A549 (cell line): Measurements from ENCODE around the gene UBE3C. TPM values are rescaled to one million over a fixed set of nuclear protein-coding genes. Genes with fewer than 3 reads are reported as not detected.

Experiments
- ATAC-seq, 2 experiments: fragments of 200-7000 bp in 1 of 2; fragments of >200 bp in 1 of 2; cut with Nextera tagmentation in 1 of 2; cut with Tn5 transposase in 1 of 2; 3 replicates each; pipeline versions ENCODE4 v1.8.0 to v1.9.1; 2018 to 2020; ENCODE audit warnings: mild to moderate bottlenecking in 1 of 2, moderate library complexity in 1 of 2
- CTCF ChIA-PET: fragments of 300-600 bp; sonication (Branson Sonifier 250); formaldehyde crosslinking; extraction: SDS; loops from one replicate; lab custom pipeline; 2021; ENCODE audit warnings: antibody characterized with exemption, inconsistent platforms; lab: Yijun Ruan, JAX
- POLR2A ChIA-PET: fragments of 350-600 bp; formaldehyde crosslinking; extraction: SDS; loops from one replicate; lab custom pipeline; 2021; ENCODE audit warnings: antibody characterized with exemption, inconsistent platforms; lab: Yijun Ruan, JAX
- DNase-seq, 2 experiments: peaks; one replicate each; pipeline versions ENCODE4 v3.0.0 to v3.0.0-alpha.2; 2011 to 2016; ENCODE audit warnings: low read depth in 1 of 2, low spot score in 1 of 2
- FAIRE-seq: peaks from 2 replicates; lab custom pipeline; 2011; peaks lifted over from hg19 to GRCh38; lab: Jason Lieb, UNC
- H3K27ac ChIP-seq, 2 experiments: fragments of >200 bp; sonication (Bioruptor Twin); formaldehyde crosslinking; 3 replicates each; pipeline ENCODE4 v1.5.1; 2016 to 2017
- H3K4me1 ChIP-seq: fragments of >200 bp; sonication (Bioruptor Twin); formaldehyde crosslinking; 3 replicates; pipeline ENCODE4 v1.6.1; 2016
- H3K4me2 ChIP-seq: fragments of >200 bp; sonication (Bioruptor Twin); formaldehyde crosslinking; 3 replicates; pipeline ENCODE4 v1.6.1; 2016
- H3K4me3 ChIP-seq: fragments of >200 bp; sonication (Bioruptor Twin); formaldehyde crosslinking; 3 replicates; pipeline ENCODE4 v1.5.1; 2016
- H3K9me3 ChIP-seq: fragments of >200 bp; sonication (Bioruptor Twin); formaldehyde crosslinking; 3 replicates; pipeline ENCODE4 v1.6.1; 2016
- BHLHE40 ChIP-seq: IDR thresholded peaks from 2 replicates; pipeline ENCODE4 v1.6.1; 2012; ENCODE audit warnings: low read depth, low read length, inconsistent platforms
- CBX2 ChIP-seq: fragments of 200-600 bp; sonication (generic); IDR thresholded peaks from 2 replicates; pipeline ENCODE4 v1.6.1; 2016; ENCODE audit warnings: low read depth, mild to moderate bottlenecking, borderline replicate concordance
- CEBPB ChIP-seq, 2 experiments: fragments of >200 bp in 1 of 2; sonication (Bioruptor Twin) in 1 of 2; formaldehyde crosslinking in 1 of 2; IDR thresholded peaks; 2 replicates each; pipeline ENCODE4 v1.6.1; 2012 to 2016
- EHF ChIP-seq: fragments of 250-450 bp; sonication (Bioruptor Pico); IDR thresholded peaks from 2 replicates; pipeline ENCODE4 v1.5.0; 2020; ENCODE audit warnings: mild to moderate bottlenecking
- ELK1 ChIP-seq: fragments of 150-350 bp; IDR thresholded peaks from 2 replicates; pipeline ENCODE4 v1.6.1; 2014; ENCODE audit warnings: low read depth, mild to moderate bottlenecking, low read length
- FOSL2 ChIP-seq, 2 experiments: fragments of 450-650 bp in 1 of 2; fragments of >200 bp in 1 of 2; sonication (Bioruptor Twin) in 1 of 2; formaldehyde crosslinking; IDR thresholded peaks; 2 replicates each; pipeline versions ENCODE4 v1.5.0 to v1.6.1; 2016 to 2020; ENCODE audit warnings: mild to moderate bottlenecking in 1 of 2, moderate library complexity in 1 of 2
- FOXS1 ChIP-seq: fragments of 250-450 bp; sonication (Bioruptor Pico); IDR thresholded peaks from 2 replicates; pipeline ENCODE4 v1.5.0; 2020; ENCODE audit warnings: mild to moderate bottlenecking, moderate library complexity
- HDAC2 ChIP-seq: fragments of 200-600 bp; sonication (generic); IDR thresholded peaks from 2 replicates; pipeline ENCODE4 v1.6.1; 2016
- HEYL ChIP-seq: fragments of 250-450 bp; sonication (Bioruptor Pico); IDR thresholded peaks from 2 replicates; pipeline ENCODE4 v1.8.0; 2021; ENCODE audit warnings: mild to moderate bottlenecking, moderate library complexity
- JUN ChIP-seq, 2 experiments: fragments of >200 bp; sonication (Bioruptor Twin); formaldehyde crosslinking; IDR thresholded peaks; 2 replicates in 1 of 2; 3 replicates in 1 of 2; pipeline ENCODE4 v1.6.1; 2016 to 2017
- JUNB ChIP-seq: fragments of >200 bp; sonication (Bioruptor Twin); formaldehyde crosslinking; IDR thresholded peaks from 2 replicates; pipeline ENCODE4 v1.6.1; 2016
- KDM1A ChIP-seq: fragments of 200-600 bp; sonication (generic); IDR thresholded peaks from 2 replicates; pipeline ENCODE4 v1.6.1; 2016; ENCODE audit warnings: low read depth, mild to moderate bottlenecking
- KDM5A ChIP-seq: fragments of 200-600 bp; sonication (generic); IDR thresholded peaks from 2 replicates; pipeline ENCODE4 v1.6.1; 2016; ENCODE audit warnings: antibody characterized with exemption, mild to moderate bottlenecking
- MAZ ChIP-seq: fragments of 150-350 bp; IDR thresholded peaks from 2 replicates; pipeline ENCODE4 v1.6.1; 2014; ENCODE audit warnings: antibody characterized with exemption, low read depth, low read length, borderline replicate concordance
- NFE2L2 ChIP-seq: fragments of 150-350 bp; conservative IDR thresholded peaks from 2 replicates; pipeline ENCODE4 v1.6.1; 2014; ENCODE audit warnings: low read length
- TP53 ChIP-seq: fragments of 250-450 bp; sonication (Bioruptor Pico); IDR thresholded peaks from 2 replicates; pipeline ENCODE4 v1.5.0; 2021; ENCODE audit warnings: mild to moderate bottlenecking, moderate library complexity
- USF2 ChIP-seq: fragments of 450-650 bp; IDR thresholded peaks from 2 replicates; pipeline ENCODE4 v1.6.1; 2014; ENCODE audit warnings: antibody characterized with exemption
- ZNF302 ChIP-seq: fragments of 250-450 bp; sonication (Bioruptor Pico); IDR thresholded peaks from 2 replicates; pipeline ENCODE4 v1.9.0; 2021; ENCODE audit warnings: inconsistent platforms, mild to moderate bottlenecking, moderate library complexity
- WGBS: methylation state at CpG from one replicate; pipeline ENCODE4 v1.1.6; 2017; ENCODE audit errors: missing lambda C conversion rate; 5-methylcytosine and 5-hydroxymethylcytosine counted together
- polyA plus RNA-seq, 4 experiments: library from polyadenylated mRNA; depleted of rRNA in 3 of 4; stranded (reverse); fragments of >200 nt; fragmentation: RNase III in 1 of 4; extraction: RNeasy Plus Mini Kit Qiagen cat#74134 plus additional on column Dnase treatment in 1 of 4; gene quantifications; 2 replicates in 3 of 4; 3 replicates in 1 of 4; pipeline ENCODE4 v1.2.3, GENCODE V29; 2011 to 2017

The UBE3C gene
- polyA plus RNA-seq, 2 of the 4 experiments (the other 2 are of a cell fraction): 52.1 to 73.2 TPM

- 96% methylated on average over 23 of the region's 23 CpGs for WGBS
- Histone ChIP-seq H3K4me3 (no peak overlapping the region), H3K27ac (no peak overlapping the region), H3K4me2 (no peak overlapping the region), H3K4me1 (no peaks in the 10 kb centered on the region), H3K9me3 (no peaks in the 10 kb centered on the region)
- TF ChIP-seq EHF: no peak
- no peak for TF ChIP-seq MAZ
- TF ChIP-seq TP53: no peak
- CTCF ChIA-PET: interaction anchor here (4.2 kb wide), 1 partner anchor 11 kb away, joined by 26 read pairs; no protein-coding TSS in a partner anchor
- POLR2A ChIA-PET: no interaction called here
- ATAC-seq (no peak), DNase-seq (no peak), FAIRE-seq (no peak)
These were observed 124.4 kb downstream of the UBE3C start for GRCh38 chr7:157263156-157263555.

- WGBS: 94% methylated on average over 12 of the region's 12 CpGs
- Histone ChIP-seq H3K27ac (no peak overlapping the region), H3K4me3 (no peak overlapping the region), H3K4me1 (no peaks in the 10 kb centered on the region), H3K4me2 (no peak overlapping the region), H3K9me3 (no peaks in the 10 kb centered on the region)
- DNase-seq: no peak
- CTCF ChIA-PET: interaction anchor here (1.2 to 1.7 kb wide), 2 partner anchors 9 kb away, joined by 3 to 14 read pairs; no protein-coding TSS in a partner anchor
- no peak for FAIRE-seq
- ATAC-seq: no peak
- no peak for TF ChIP-seq JUNB
- TF ChIP-seq KDM5A: no peak
- no peak for TF ChIP-seq ZNF302 (CRISPR knock-in tag)
- POLR2A ChIA-PET: no interaction called here
These were observed 126.3 kb downstream of the UBE3C start for GRCh38 chr7:157265051-157265450.

GRCh38 chr7:157266272-157266671 is 127.5 kb downstream of the UBE3C start:
- no peak for ATAC-seq
- Histone ChIP-seq H3K27ac (no peak overlapping the region), H3K9me3 (no peaks in the 10 kb centered on the region), H3K4me2 (no peak overlapping the region), H3K4me3 (no peak overlapping the region), H3K4me1 (peaks cover 1% of the 10 kb centered on the region; the same call in 2 of the 3 replicates)
- 88% methylated on average over 7 of the region's 7 CpGs for WGBS
- FAIRE-seq: no peak
- TF ChIP-seq NFE2L2: no peak
- TF ChIP-seq BHLHE40: no peak
- TF ChIP-seq USF2: no peak
- no peak for TF ChIP-seq CBX2
- POLR2A ChIA-PET: no interaction called here
- CTCF ChIA-PET: interaction anchor here (1.0 to 1.2 kb wide), 2 partner anchors 8 to 38 kb away, joined by 3 read pairs; no protein-coding TSS in a partner anchor
- DNase-seq: no peak

GRCh38 chr7:157267516-157267915 is 128.8 kb downstream of the UBE3C start:
- Histone ChIP-seq H3K4me2 (no peak overlapping the region), H3K9me3 (no peaks in the 10 kb centered on the region), H3K4me3 (no peak overlapping the region), H3K4me1 (peaks cover 14% of the 10 kb centered on the region; the same call in 2 of the 3 replicates), H3K27ac (no peak overlapping the region)
- WGBS: 94% methylated on average over 13 of the region's 13 CpGs
- POLR2A ChIA-PET: no interaction called here
- TF ChIP-seq HEYL (CRISPR knock-in tag) (no peak), FOSL2 (IDR thresholded peaks at IDR 0.05) (no peak), FOSL2 (CRISPR knock-in tag; IDR thresholded peaks at IDR 0.05) (no peak), HDAC2 (no peak), CEBPB (IDR thresholded peaks at IDR 0.05) (no peak), FOXS1 (CRISPR knock-in tag) (no peak), USF2 (no peak), CBX2 (no peak), JUN (IDR thresholded peaks at IDR 0.05) (no peak), KDM1A (no peak), ELK1 (no peak)
- CTCF ChIA-PET: interaction anchor here (0.5 to 1.8 kb wide), 7 partner anchors 9 to 70 kb away, joined by 3 to 9 read pairs (median 3); no protein-coding TSS in a partner anchor
- FAIRE-seq (no peak), DNase-seq (no peak), ATAC-seq (no peak)
